Lower leg skin (tissue), 3 donors: ENCODE data around the gene NEURL1B.

Experiments
- POLR2A ChIP-seq, 2 donors: fragments of 450-650 bp; IDR thresholded peaks; one replicate each; pipeline ENCODE4 v1.6.1; 2016 to 2017; ENCODE audit warnings: antibody characterized with exemption in 2 of 2, mild to moderate bottlenecking in 1 of 2, moderate library complexity in 1 of 2
- TF ChIP-seq, protein P1 (sequence below), 3 donors: fragments of 450-650 bp; IDR thresholded peaks; one replicate each; pipeline ENCODE4 v1.5.1; 2016; ENCODE audit warnings: antibody characterized with exemption in 3 of 3, mild to moderate bottlenecking in 3 of 3, moderate library complexity in 2 of 3

DNA sequence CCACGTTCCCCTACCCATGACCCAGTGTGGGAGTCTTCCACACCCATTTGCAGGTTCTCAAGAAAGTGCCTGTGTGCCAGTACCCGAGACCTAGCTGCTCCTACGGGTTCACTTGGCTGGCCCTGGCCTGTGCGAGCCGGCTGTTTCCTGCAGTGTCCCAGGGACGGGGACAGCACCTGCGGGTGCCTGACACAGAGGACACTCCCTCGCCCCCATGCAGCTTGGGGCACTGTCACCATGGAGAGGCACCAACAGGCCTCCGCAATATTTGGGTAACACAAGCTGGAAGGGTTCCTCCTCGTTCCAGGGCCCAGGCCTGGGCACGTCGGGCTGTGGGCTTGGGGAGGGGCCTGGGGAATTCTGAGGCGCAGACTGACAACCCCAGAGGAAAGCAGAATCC is 88.5 kb downstream of the NEURL1B start:
- TF ChIP-seq, protein P1, sequence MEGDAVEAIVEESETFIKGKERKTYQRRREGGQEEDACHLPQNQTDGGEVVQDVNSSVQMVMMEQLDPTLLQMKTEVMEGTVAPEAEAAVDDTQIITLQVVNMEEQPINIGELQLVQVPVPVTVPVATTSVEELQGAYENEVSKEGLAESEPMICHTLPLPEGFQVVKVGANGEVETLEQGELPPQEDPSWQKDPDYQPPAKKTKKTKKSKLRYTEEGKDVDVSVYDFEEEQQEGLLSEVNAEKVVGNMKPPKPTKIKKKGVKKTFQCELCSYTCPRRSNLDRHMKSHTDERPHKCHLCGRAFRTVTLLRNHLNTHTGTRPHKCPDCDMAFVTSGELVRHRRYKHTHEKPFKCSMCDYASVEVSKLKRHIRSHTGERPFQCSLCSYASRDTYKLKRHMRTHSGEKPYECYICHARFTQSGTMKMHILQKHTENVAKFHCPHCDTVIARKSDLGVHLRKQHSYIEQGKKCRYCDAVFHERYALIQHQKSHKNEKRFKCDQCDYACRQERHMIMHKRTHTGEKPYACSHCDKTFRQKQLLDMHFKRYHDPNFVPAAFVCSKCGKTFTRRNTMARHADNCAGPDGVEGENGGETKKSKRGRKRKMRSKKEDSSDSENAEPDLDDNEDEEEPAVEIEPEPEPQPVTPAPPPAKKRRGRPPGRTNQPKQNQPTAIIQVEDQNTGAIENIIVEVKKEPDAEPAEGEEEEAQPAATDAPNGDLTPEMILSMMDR (IDR thresholded peaks at IDR 0.05) = no peak
- no peak for TF ChIP-seq POLR2A (IDR thresholded peaks at IDR 0.05)
